T-helper 2 cell treated with Interferon-gamma antibody and Interleukin-4, amounts not matched to agents 100 ng/mL and 5 ng/mL, for 36 hours (primary cell): ENCODE results near the gene NPL. TPM values are rescaled to one million over a fixed set of nuclear protein-coding genes. Genes with fewer than 3 reads are reported as not detected.

Experiments used
- intact Hi-C: fragments of 100-400 bp; cut with micrococcal nuclease; formaldehyde crosslinking; loops from one replicate; pipeline ENCODE4 v1.15.1; 2023
- total RNA-seq: library from RNA; stranded (reverse); gene quantifications from 2 replicates; pipeline ENCODE4 v1.2.3, GENCODE V29; 2022

Gene NPL
- total RNA-seq, 1 donor from 2014 or later = 2.5 TPM

DNA sequence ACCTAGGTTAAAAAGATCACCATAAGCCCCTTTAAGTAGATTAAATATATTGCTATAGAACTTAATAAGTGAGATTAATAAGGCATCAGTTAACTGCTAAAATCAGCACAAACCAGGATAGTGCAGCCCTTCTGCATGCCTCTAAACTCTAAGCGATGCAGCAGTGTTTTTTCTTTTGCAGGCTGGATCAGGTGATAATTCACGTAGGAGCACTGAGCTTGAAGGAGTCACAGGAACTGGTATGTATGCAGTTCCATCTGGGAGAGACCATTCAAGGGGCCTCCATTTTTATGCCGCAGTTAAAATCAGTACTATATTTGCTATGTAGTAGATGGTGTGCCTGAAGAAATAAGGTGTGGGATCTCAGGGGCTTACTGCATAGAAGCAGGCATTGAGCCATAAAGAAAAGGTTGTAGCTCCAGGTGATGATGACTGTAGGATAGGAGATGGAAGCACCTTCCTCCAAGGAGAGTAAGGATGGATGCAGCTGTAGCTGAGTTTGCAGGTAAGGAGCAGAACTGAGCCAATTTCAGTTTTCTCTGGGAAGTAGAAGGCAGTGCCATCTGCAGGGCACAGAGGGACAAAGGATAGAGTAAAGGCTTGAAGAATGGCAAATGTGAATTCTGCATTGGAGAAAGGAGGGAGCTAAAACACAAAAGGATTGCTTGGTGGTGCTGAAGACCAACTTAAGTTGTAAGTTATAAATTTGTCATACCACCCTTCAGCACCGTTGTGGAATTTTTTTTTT lies 22.6 kb downstream of the NPL start:
- intact Hi-C loops = no loop called here

DNA sequence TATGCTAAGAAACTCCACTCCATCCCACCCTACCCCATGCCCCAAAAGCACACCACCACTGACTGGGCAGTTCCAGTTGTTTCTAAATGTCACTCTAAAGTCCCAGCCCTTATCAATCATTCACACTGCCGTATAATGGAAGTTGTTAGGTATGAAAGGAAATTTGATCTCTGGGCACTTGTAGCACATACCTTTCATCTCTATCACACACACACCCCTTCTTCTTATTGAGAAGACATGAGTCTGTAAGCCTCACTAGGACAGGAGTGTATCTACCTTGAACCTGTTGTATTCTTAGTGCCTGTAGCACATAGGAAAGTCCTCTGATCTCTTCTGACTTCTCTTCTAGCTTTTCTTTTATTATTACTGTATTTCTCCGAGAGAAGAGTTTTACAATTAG lies 27.3 kb downstream of the NPL start:
- intact Hi-C loops = no loop called here

DNA sequence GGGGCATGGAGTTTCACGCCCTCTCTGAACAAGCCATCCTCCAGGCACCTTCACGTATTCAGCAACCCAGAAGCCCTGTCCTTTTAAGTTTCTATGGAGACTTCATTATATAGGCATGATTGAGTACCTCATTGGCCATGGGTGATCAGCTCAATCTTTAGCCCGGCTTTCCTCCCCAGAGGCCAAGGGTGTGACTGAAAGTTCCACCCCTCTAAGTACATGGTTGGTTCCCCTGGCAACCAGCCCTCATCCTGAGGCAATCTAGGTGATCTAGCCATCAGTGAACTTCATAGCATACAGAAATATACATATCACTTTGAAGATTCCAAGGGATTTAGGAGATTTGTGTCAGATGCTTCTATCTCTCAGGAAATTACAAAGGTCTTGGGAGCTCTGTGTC lies 28.2 kb downstream of the NPL start:
- intact Hi-C loops = no loop called here

DNA sequence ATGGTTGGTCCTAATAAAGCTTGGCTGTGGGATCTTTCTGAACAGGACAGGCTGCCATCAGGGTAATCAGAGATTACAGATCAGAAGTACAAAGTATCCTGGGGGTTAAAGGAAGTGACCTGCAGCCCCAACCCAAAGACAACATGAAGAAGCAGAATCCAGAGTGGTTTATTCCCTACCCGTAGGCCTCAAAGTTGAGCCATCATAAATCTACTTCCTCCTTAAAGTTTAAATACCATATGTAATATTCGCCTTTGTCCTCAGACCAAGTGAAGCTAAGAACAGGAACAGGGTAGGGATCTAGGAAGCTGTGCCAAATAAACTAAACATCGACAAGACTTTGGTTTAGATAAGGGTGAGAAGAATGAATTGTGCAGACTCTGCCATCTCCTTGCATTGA lies 33.6 kb downstream of the NPL start:
- intact Hi-C loops = no loop called here

DNA sequence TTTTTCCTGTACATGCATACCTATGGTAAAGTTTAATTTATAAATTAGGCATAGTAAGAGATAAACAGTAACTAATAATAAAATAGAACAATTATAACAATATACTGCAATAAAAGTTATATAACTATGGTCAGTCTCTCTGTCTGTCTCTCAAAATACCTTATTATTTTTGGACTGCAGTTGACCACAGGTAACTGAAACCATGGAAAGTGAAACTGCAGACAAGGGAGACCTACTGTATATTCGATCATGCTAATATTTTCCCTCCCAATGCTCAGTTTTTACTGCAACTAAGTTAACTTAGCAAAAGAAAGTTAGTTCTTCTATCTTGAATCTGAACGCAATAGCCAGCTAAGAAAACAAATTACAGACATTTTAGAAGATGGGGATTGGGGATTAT lies 37.3 kb downstream of the NPL start:
- intact Hi-C loops = no loop called here

DNA sequence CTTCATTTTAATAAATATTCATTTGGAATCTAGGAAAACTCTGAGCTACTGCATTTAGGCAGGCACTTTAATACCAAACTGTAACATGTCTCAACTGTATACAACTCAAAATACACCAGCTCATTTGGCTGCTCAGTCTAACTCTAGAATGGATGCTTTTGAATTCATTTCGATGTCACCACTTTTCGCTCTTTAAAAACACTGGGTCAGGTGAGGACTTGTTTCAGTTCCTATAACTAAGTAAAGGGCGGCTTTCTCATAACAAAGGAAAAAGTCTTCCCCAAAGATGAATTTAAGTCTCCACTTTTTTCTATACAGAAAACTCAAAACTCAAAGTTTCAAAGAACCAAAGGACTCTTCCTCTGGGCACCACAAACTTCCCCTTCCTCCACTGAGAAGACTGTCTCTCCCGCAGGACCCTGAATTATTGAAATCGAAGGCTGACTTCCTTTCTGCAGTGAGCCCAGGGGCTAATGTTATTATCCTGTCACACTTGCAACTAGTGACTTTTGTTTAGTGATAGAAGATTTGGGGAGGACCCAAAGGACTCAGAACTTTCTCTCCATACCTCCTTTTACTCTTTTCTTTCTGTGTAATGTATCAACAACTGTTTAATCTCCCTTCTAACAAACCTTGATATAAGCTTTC lies 39.8 kb downstream of the NPL start:
- intact Hi-C loops = no loop called here

DNA sequence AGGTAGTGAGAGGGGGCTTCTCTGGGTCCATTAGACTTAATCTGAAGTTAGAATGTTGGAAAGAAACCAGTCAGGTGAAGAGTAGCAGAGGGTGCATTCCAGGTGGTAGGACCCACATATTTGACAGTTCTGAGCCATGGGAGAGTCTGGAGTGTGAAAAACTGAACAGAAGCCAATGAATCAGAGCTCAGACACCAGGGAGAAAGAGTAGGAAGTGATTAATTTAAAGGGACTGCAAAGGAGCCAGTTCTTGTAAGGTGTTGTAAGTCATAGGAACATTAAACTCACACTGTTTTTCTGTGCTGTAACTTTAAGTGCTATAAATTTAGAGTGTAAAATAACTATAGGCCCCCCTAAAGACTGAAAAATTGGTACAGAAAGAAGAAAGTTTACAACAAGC lies 43.7 kb downstream of the NPL start:
- intact Hi-C loops = no loop called here

DNA sequence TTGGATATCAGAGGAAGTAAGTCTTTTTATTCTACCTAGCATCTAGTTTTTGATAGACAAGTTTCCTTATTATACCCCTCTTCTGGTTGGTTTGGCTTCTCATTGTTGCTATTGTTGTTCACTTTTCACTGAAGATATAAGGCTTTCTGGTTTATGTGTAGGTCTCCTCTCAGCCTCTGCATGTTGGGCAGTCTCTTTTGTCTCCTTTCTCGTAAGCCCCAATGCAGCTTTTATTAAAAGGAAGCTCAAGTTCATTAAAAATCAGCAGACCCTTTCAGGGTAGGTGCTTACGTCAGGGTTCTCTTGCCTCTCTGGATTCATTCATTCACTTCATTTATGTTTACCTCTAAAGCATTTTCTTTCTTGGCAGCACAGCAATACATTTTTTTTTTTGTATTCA lies 44.8 kb downstream of the NPL start:
- intact Hi-C loops = no loop called here

DNA sequence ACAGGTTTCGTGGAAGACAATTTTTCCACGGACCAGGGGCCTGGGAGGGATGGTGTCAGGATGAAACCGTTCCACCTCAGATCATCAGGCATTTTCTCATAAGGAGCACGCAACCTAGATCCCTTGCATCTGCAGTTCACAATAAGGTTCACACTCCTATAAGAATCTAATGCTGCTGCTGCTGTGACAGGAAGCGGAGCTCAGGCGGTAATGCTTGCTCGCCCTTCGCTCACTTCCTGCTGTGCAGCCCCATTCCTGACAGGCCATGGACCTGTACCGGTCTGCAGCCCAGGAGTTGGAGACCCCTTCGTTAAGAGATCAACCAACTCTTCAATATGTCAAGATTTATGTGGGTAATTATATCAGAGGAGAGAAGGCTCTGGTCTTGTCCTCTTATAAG lies 46.2 kb downstream of the NPL start:
- intact Hi-C loops = loop anchor here (5.0 kb wide), 2 partner anchors 404 to 749 kb away; no protein-coding TSS in a partner anchor

DNA sequence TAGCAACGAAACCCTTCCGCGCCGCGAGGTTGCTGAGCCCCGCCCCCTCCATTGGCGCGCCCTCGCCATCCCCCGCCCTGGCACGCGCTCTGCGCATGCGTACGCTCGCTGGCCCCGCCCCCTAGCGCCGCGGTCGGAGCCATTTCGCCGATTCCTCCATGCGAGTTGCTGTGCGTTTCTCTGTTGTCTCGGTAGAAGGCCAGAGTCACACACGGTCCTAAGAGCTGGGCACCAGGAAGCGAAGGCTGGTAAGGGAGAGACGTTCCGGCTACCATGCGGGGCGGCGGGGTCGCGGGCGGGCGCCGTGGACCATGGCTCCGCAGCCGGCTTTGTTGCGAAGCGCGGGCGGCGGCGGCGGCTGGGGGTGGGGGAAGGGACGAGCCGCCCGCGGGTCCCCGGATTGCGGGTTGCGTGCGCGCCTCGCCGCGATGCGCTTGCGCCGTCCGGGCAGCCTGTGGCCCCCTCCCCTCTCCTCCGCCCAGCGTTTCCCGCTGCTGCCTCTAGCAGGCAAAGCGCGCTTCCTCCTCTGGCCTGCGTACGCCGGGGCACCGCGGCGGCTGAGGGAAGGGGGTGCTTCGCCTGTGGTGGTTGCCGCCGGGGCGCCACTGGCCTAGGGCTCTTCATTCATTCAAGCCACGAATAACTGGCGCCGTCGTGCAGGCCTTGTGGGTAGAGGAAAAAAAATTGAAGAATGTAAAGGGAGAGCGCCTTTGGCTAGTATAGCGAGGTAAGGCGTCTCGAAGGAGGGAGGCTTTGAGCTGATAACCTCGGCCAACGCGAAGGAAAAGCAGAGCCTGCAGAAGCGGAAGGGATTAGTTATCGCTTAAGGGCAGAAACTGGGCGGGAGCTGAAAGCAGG lies 49.9 kb downstream of the NPL start, which contains the start of gene DHX9:
TSS of gene DHX9 (plus strand) at position 139 of the 858 bp plus-strand sequence. CDS start 3,220 bp downstream, outside the sequence.
- intact Hi-C loops = loop anchor here (1.0 to 5.0 kb wide), 10 partner anchors 50 to 811 kb away; partner anchors contain the start of genes ARPC5, GLUL, NPL and RGS16

DNA sequence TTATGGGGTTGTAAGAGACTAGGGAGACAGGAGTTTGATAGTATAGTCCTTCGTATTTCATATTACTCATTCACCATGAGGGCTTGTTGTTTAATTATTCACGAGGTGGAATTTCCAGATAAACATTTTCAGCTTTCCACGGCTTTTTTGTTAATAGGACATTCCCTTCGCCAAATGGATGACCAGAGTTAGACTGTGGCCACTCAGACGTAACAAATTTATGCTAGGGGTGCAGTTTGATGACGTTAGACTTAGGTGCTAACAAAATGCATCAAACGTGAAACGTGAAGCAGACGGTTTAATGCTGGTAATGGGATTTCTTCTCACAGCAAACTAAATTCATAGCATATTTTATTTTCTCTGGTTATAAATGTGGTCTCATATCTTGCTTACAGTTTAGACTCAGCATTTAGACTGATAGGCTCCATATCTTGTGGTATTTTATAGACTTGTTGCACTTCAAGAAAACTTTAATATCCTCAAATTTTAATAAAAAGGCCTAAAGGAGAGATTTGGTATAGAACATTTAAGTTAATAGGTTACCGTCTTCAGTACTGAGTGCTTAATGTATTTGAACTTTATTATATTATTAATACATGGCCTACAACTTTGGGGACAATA lies 51.9 kb downstream of the NPL start:
- intact Hi-C loops = no loop called here

DNA sequence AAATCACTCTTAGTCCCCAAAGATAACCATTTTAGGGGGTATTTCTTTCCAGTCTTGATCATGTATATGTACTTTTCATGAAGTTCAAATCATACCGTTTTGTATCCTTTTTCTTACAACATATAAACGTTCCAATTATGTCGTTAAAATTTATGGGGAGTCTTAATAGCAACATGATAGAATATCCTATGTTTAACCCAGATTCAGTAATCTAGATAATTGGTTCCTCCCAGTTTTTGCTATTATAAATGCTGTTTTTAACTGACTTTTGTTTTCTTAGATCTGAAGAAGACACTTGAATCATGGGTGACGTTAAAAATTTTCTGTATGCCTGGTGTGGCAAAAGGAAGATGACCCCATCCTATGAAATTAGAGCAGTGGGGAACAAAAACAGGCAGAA lies 52.7 kb downstream of the NPL start:
- intact Hi-C loops = no loop called here

DNA sequence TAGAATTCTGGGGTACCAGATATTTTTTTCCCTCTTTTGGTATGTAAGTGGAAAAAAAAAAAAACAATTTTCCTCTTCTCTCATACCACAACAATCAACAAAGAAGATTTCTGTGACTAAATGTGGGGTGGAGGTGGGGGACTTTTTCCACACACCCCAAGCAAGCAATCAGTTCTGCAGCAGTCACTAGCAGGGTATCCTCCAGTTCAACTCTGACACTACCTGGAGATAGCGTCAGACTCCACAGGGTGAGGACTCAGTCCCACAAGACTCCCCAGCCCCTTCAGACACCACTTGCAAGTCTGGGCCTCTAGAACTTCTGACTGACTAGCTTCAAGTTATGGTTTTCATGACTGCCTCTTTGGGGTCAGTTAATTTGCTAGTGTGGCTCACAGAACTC lies 55.8 kb downstream of the NPL start:
- intact Hi-C loops = loop anchor here (5.0 kb wide), 1 partner anchor 37 kb away; no protein-coding TSS in a partner anchor

DNA sequence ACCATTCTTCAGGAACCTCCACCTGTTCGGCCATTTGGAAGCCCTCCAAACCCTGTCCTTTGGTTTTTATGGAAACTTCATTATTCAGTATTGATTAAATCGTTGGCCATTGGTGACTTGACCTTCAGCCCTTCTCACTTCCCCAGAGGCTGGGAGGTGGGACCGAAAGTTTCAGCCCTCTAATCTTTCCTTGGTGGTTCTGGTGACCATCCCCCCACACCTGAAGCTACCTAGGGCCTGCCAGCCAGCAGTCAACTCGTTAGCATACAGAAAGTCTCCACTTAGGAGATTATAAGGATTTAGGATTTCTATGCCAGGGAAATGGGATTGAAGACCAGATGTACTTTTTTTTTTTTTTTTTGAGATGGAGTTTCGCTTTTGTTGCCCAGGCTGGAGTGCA lies 56.3 kb downstream of the NPL start:
- intact Hi-C loops = loop anchor here (5.0 kb wide), 1 partner anchor 36 kb away; no protein-coding TSS in a partner anchor

DNA sequence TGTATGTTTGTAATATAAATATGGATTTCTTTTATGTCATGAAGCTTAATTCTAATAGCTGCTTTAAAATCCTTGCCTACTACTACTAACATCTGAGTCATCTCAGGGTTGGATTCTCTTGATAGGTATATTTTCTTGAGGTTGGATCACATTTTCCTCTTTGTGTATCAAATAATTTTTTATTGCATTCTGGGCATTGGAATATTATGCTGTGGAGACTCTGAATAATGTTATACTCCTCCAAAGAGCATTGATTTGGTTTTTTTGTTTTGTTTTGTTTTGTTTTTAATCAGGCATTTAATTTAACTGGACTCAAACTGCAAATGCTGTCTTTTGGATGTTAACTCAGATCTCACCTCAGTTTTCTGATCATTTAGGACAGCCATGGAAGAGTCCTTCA lies 57.5 kb downstream of the NPL start:
- intact Hi-C loops = loop anchor here (5.0 kb wide), 1 partner anchor 35 kb away; no protein-coding TSS in a partner anchor

DNA sequence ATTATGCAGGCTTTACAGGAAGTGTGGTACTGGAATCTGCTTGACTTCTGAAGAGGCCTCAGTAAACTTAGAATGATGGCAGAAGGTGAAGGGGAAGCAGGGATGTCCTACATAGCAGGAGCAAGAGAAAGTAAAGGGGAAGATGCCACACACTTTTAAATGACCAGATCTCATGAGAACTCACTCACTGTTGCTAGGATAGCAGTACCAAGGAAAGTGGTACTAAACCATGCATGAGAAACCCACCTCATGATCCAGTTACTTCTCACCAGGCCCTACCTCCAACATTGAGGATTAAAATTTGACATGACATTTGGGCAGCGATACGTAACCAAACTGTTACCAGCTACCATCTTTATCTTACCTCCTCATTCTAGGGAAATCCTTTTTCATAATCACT lies 59.2 kb downstream of the NPL start:
- intact Hi-C loops = loop anchor here (5.0 kb wide), 1 partner anchor 34 kb away; no protein-coding TSS in a partner anchor

DNA sequence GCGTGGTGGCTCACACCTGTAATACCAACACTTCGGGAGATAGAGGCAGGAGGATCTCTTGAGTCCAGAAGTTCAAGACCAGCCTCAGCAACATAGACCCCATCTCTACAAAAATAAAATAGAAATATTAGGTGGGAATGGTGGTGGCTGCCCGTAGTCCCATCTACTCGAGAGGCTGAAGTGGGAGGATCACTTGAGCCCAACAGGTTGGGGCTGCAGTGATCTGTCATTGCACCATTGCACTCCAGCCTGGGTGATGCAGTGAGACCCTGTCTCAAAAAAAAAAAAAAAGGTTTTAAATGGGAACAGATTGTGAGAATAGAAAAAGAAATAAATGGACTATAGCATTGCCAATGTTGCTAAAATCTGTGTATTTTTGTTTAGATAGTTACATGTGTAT lies 60.7 kb downstream of the NPL start:
- intact Hi-C loops = no loop called here

DNA sequence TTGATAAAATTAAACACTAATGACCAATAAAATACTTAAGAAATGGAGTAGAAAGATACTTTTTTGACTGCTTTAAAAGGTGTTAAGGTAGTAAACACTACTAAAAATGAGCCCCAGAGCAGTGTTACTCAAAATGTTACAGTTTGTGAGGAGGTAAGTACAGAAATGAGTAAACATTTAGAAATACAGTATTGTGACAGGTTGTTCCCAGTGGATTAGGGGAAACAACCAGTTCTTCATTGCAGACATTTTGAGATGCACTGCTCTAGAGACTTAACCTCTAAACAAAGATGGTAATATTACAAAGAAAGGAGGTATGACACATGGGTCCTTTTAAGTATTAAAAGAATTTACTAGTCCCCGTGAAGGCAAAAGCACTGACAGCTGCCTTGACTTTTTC lies 62.3 kb downstream of the NPL start:
- intact Hi-C loops = no loop called here

DNA sequence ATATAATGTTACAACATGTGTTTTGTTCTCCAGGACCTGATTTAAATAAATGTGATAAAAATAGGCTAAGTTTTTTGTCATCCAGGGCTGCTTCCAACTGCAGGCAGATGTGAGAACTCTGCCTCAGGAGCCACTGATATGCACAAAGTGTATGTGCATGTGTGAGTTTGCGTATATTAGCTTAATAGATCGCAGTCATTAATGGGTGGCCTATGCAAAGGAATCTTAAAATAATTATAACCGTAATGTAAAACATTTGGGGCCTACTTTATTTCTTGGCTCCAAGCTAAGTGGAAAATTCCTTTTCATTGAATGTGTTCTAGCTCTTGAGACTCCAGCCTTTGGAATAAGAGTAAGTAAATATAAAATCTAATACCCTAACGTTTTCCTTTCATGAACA lies 66.3 kb downstream of the NPL start:
- intact Hi-C loops = no loop called here

DNA sequence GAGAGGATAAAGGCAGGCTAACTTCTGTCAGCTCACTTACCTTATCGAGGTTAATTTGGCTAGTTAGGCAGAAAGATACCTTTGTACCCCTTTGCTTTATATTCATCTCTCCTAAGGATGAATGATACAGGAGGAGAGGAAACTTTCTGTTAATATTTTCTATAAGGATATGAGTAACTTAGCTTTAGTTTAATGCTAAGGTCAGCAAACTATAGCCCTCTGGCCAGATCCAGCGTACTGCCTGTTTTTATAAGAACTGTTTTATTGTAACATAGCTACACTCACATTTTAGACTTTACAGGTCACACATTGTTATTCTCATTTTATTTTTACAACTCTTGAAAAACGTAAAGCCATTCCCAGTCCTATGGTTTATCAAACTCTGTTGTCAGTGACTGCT lies 67.6 kb downstream of the NPL start:
- intact Hi-C loops = no loop called here

DNA sequence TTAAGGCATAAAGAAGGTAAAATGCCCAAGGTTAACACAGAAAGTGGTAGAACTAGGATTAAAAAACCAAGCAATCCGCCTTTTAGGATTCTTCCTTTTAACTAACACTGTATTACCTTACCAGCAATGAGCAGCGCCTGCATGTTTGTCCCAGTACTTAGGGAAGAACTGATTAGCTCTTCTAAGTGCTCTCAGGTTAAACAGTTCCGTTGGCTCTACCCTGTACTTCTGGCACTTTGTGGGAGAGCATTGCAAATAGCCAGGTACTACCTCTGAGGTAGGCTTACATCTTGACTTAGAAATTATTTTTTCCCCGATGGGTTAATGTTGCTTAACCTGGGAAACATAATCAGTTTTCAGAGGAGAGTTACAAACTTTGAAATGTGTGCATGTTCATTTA lies 71.1 kb downstream of the NPL start:
- intact Hi-C loops = no loop called here
